Activated CD4-positive, CD25-positive, alpha-beta regulatory T cell (primary cell): ENCODE results near the gene VRK3.

ENCODE experiments used
- DNase-seq, 4 experiments: peaks; one replicate each; lab custom pipeline; 2025; lab: John Stamatoyannopoulos, UW

The VRK3 gene

GRCh38 chr19:50030937-50031336 is 5.8 kb upstream of the VRK3 start:
- DNase-seq, result no peak

- no peak for DNase-seq
These were observed 5.1 kb upstream of the VRK3 start for GRCh38 chr19:50030225-50030624.

DNA sequence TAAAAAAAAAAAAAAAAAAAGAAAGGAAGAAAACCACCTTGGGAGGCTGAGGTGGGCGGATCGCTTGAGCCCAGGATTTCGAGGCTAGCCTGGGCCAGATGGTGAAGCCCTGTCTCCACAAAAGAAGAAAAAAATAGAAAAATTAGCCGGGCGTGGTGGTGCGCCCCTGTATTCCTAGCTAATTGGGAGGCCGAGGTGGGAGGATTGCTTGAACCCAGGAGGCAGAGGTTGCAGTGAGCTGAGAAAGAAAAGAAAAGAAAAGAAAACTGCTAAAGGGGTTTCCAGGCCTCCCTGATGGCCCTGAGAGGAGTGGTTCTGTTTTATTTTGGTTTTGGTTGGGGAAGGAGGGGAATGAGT is 1.4 kb upstream of the VRK3 start:
- DNase-seq, result no peak

DNA sequence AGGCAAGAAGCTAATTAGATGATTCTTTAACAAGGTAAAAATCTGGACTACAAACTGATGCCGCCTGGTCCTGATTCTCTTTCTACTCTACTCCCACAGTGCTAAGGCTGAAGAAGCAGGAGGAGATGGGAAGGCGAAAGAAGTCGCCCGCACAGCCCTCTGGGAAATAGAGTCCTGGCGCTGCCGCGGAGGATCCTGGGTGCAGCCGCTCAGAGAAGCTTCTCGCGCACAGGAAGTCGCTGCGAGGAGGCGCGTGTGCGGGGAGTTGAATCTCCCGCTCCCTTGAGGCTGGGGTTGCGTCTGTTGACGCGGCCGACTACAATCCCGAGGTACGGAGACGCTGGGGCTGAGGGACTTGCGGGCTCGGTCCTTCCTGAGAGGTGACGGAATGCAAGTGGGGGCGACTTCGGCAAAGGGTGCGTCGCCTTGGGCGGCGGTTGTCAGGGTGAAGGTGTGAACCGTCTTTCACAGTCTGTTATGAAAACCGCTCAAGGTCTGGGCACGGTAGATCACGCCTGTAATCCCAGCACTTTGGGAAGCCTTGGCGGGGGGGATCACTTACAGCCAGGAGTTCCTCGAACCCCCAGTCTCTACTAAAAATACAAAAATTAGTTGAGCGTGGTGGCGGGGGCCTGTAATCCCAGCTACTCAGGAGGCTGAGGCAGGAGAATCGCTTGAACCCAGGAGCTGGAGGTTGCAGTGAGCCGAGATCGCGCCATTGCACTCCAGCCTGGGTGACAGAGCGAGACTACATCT is 800 bp upstream of the VRK3 start, which contains the start of gene ZNF473:
Gene ZNF473 (plus strand): TSS at position 212 of the 756 bp plus-strand sequence. CDS start 5,078 bp downstream, outside the sequence.
- DNase-seq, result peak; percentile 78 to 86 (median 83)

GRCh38 chr19:50024719-50025021 is 502 bp downstream of the VRK3 start:
- DNase-seq, result no peak

GRCh38 chr19:50022823-50023222 is 2.3 kb downstream of the VRK3 start:
- no peak for DNase-seq

DNA sequence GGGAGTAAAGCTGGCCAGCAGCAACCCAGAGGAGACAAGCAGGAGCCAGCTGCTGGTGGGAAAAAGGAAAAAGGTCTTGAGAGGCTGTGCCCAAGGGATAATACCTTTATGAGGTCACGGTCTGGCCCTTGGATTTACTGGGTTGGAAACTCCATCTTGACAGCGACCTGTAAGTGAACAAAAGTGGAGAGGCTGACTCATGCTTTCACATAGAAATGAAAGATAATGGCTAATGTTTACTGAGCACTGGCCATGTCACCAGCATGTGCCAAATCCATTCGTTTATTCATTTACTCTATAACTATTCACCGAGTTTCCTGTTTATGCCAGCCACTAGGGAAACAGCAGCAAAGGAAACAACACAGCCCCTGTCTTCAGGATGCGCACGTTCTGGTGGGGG is 4.7 kb downstream of the VRK3 start:
- DNase-seq, result no peak

DNA sequence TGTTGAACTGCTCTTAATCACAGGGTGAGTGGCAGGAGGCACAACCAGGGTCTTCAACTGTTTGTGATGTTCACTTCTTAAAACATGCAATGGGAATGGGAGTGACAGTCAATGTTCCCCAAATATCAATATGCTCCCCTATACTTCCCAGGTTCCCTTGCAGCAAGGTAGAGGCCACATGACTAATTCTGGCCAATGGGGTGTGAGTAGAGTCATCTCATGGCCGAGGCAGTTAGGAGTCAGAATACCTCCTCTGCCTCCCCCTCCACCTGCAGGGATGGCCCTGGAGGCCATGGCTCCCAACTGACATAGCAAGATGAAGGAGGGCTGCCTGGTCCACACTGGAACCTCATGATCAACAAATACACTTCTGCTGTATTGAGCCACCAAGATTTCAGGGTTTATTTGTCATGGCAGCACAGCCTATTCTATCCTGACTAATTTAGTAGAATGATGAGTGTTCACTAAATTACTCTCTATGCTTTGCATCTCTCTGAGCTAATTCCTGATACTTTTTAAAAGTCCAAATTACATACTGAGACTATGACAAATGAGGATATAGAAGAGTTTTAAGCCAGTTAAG is 8.9 kb downstream of the VRK3 start:
- DNase-seq, result no peak

GRCh38 chr19:50008532-50008931 is 16.6 kb downstream of the VRK3 start:
- no peak for DNase-seq

GRCh38 chr19:50007947-50008346 is 17.2 kb downstream of the VRK3 start:
- no peak for DNase-seq

DNA sequence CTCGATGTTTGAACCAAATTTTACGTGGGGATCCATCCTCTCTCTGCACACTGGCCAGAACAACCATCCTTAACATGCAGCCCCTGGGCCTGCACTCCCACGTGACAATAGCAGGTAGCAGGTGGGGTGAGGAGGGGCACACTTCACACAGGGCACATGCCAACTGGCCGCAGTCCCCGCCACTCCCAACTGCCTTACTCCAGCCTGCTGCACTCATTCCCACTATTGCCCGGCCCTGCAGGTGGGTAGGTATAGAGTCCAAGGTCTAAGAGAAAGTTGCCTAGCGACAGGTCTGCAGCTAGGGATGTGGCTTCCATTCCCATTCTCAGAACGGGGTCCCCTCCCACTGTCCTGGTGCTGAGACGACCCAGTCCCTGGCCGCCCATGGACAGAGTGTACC is 18.0 kb downstream of the VRK3 start:
- no peak for DNase-seq

DNA sequence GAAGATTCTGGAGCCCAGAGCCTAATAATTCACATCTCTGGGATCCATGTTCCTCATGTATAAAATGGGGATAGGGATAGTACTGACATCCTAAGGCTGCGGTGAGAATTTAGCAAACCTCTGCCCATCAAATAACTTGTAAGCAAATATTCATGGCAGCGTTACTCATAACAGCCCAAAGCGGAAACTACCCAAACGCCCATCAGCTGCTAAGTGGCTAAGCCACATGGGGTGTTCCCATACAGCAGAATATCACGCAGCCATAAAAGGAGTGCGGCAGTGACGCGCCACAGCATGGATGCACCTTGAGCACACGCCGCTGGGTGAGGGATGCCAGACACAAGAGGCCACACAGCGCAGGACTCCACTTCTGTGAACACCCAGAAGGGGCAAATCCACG is 19.7 kb downstream of the VRK3 start:
- DNase-seq, result no peak

DNA sequence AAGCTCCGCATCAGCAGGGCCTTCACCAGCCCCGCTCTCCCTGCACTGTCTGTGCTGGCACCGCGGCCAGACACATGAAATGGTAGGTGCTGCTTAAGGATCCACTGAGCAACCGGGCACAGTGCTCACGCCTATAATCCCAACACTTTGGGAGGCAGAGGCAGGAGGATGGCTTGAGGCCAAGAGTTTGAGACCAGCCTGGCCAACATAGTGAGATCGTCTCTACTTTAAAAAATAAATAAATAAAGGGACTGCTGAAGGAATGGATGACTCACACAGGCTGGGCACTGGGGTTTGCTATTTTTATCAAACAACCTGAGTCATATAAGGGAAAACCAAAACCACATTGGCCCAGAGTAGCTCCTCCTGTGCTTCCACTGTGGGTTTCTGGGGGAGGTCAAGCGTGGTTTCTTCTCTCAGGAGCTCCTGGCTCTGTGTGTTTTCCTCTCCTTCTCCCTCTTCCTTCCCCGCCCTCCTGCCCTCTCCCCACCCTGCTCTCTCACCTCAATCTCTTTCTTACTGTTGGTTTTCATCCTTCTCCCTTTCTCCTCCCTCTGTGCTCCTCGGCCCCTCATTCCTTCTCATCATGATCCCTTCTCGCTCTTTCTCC is 21.3 kb downstream of the VRK3 start:
- no peak for DNase-seq

GRCh38 chr19:50003254-50003788 is 21.9 kb downstream of the VRK3 start:
- no peak for DNase-seq

GRCh38 chr19:50002386-50002960 is 22.7 kb downstream of the VRK3 start:
- no peak for DNase-seq

DNA sequence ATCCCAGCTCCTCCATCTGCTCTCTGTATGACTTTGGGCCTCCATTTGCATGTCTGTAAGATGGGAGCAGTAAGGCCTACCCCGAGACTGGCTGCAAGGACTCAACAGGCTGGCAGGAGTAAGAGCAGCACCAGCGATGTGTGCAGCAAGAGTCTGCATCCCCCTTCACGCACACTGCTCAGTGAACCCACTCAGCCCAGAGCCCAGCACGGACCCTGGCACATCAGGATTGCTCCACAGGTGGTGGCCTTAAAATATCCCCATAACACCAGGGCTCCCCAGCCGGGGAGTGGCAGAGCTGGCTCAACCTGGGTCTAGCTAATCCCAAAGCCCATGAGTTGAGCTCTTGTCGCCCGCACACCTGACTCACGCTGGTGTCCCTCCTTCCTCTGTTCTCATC is 23.4 kb downstream of the VRK3 start:
- DNase-seq, result no peak

DNA sequence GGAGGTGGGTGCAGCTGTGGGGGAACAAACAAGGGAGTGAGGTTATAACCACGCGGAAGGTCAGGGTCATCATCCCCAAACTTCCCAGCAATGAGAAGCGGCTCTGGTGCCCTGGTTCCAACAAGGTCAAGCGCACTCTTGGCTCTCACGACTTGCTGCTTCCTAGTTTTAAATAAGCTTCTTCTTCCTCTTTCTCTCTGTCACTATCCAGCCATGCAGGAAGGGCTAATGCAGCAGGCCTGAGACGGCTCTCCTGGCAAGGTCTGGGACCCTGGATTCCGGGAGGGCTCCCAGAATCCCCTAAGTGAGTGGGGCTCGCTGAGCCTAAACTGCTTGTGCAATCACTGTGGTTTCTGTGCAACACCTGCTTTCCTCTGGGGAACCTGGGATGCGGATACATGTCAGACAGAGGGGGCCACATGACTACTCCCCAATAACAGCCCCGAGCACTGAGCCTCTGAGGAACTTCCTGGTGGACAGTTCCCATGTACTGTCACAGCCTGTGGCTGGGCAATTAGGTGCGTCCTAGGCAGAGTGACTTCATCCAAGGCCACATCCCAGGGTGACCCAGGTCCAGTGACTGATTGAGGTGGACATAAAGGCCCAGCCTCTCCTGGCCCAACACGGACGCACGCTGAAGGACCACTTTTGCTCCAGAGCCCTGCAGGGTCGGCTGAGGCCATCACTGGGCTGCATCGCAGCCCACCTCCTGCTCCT is 24.2 kb downstream of the VRK3 start:
- no peak for DNase-seq

GRCh38 chr19:50000038-50000840 is 24.9 kb downstream of the VRK3 start:
- DNase-seq, result no peak

DNA sequence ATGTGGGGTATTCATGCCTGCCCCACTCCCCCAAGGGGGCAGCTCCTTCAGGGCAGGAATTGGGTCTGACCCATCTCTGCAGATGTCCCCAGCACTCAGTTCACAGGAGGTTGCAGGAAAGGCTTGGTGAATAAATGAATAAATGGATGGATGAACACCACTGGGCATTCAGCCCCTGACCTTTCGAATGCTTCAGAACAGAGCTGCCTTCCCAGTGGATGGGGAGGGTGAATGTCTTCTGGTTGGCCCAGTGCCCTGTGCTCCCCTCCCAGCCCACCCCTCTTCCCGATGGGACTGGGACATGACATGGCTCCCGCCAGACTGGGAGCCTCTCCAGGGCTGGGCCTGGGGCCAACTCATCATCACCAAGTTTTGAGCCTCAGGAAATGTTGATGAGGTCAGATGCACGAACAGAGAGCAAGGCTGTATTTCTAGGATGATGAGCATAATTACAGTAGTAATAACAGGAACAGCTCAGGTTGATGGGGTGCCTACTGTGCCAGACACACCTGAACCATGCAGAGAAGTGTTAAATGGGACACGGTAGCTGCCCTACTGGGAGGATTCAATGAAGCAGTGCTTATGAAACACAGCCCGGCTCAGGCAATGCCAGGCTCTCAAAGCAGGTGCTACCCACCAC is 25.7 kb downstream of the VRK3 start:
- DNase-seq, result no peak

- no peak for DNase-seq
These were observed 27.5 kb downstream of the VRK3 start for GRCh38 chr19:49997709-49998108.

- DNase-seq, result no peak
These were observed 36.7 kb downstream of the VRK3 start for GRCh38 chr19:49988433-49988832.
